IMR-90 (cell line): ENCODE results near the gene ANK3. TPM values are rescaled to one million over a fixed set of nuclear protein-coding genes. Genes with fewer than 3 reads are reported as not detected.

Experiments used
- ATAC-seq: fragments of 200-7000 bp; cut with Tn5 transposase; 2 replicates; pipeline ENCODE4 v1.9.1; 2020; ENCODE audit warnings: low read depth, mild to moderate bottlenecking, moderate library complexity
- BruUV-seq: library from RNA; stranded (reverse); fragments of 400-500 nt; replicated peaks from 2 replicates; lab custom pipeline; 2021; lab: Mats Ljungman, UMichigan
- CTCF ChIA-PET: fragments of 300-600 bp; formaldehyde crosslinking; extraction: SDS; loops from one replicate; lab custom pipeline; 2021; ENCODE audit warnings: antibody characterized with exemption; lab: Yijun Ruan, JAX
- POLR2A ChIA-PET: fragments of 300-600 bp; sonication (Branson Sonifier 250); formaldehyde crosslinking; loops from one replicate; lab custom pipeline; 2022; ENCODE audit warnings: antibody characterized with exemption; ENCODE audit not compliant: unreplicated experiment; lab: Charles Lee
- DNase-seq: peaks from one replicate; pipeline ENCODE4 v3.0.0; 2013
- H2AFZ ChIP-seq: replicated peaks from 2 replicates; pipeline ENCODE3; 2013; ENCODE audit warnings: low read length, mild to moderate bottlenecking; ENCODE audit not compliant: poor library complexity
- H2AK5ac ChIP-seq: 2 replicates; pipeline ENCODE4 v1.6.1; 2013; ENCODE audit warnings: low read depth, low read length, inconsistent platforms
- H2AK9ac ChIP-seq: replicated peaks from 2 replicates; pipeline ENCODE3; 2013; ENCODE audit warnings: mild to moderate bottlenecking, low read depth, low read length, moderate library complexity; ENCODE audit not compliant: poor library complexity
- H2BK120ac ChIP-seq: 2 replicates; pipeline ENCODE4 v1.6.1; 2013; ENCODE audit warnings: low read depth, low read length, inconsistent platforms
- H2BK15ac ChIP-seq: 3 replicates; pipeline ENCODE4 v1.6.1; 2013; ENCODE audit warnings: low read depth, low read length, inconsistent platforms
- H2BK20ac ChIP-seq: 2 replicates; pipeline ENCODE4 v1.6.1; 2013; ENCODE audit warnings: low read depth, mild to moderate bottlenecking, inconsistent platforms, low read length, moderate library complexity
- H2BK5ac ChIP-seq: 2 replicates; pipeline ENCODE4 v1.6.1; 2013; ENCODE audit warnings: mild to moderate bottlenecking, low read depth, low read length, inconsistent platforms; ENCODE audit not compliant: poor library complexity, severe bottlenecking
- H3K14ac ChIP-seq: replicated peaks from 2 replicates; pipeline ENCODE4 v1.6.1; 2013; ENCODE audit warnings: low read depth, low read length, inconsistent platforms
- H3K18ac ChIP-seq: 2 replicates; pipeline ENCODE4 v1.6.1; 2013; ENCODE audit warnings: low read depth, low read length, control low read depth
- H3K23ac ChIP-seq: 2 replicates; pipeline ENCODE4 v1.6.1; 2013; ENCODE audit warnings: low read depth, low read length, inconsistent platforms
- H3K27ac ChIP-seq: 2 replicates; pipeline ENCODE4 v1.5.1; 2013; ENCODE audit warnings: mild to moderate bottlenecking, control low read depth, low read length; ENCODE audit not compliant: insufficient read depth
- H3K27me3 ChIP-seq: 2 replicates; pipeline ENCODE4 v1.6.1; 2013; ENCODE audit warnings: low read length; ENCODE audit not compliant: control insufficient read depth, insufficient read depth
- H3K36me3 ChIP-seq: 2 replicates; pipeline ENCODE4 v1.6.1; 2013; ENCODE audit warnings: low read length, mixed read lengths; ENCODE audit not compliant: control insufficient read depth, insufficient read depth
- H3K4ac ChIP-seq: 2 replicates; pipeline ENCODE4 v1.6.1; 2013; ENCODE audit warnings: low read depth, low read length, inconsistent platforms
- H3K4me1 ChIP-seq: 2 replicates; pipeline ENCODE4 v1.6.1; 2013; ENCODE audit warnings: low read length, mixed read lengths; ENCODE audit not compliant: control insufficient read depth, insufficient read depth
- H3K4me2 ChIP-seq: 2 replicates; pipeline ENCODE4 v1.6.1; 2013; ENCODE audit warnings: low read depth, mild to moderate bottlenecking, control low read depth, low read length, moderate library complexity
- H3K4me3 ChIP-seq: 2 replicates; pipeline ENCODE4 v1.5.1; 2013; ENCODE audit warnings: low read depth, mild to moderate bottlenecking, control low read depth, low read length, moderate library complexity; ENCODE audit not compliant: insufficient read depth
- H3K56ac ChIP-seq: 2 replicates; pipeline ENCODE4 v1.6.1; 2013; ENCODE audit warnings: low read length, inconsistent platforms; ENCODE audit not compliant: insufficient read depth; ENCODE audit errors: extremely low read depth
- H3K79me1 ChIP-seq, 2 experiments: 2 replicates each; pipeline ENCODE4 v1.6.1; 2013; ENCODE audit warnings: low read length in 2 of 2, inconsistent platforms in 1 of 2, low read depth in 1 of 2
- H3K9ac ChIP-seq: 2 replicates; pipeline ENCODE4 v1.6.1; 2013; ENCODE audit warnings: low read depth, low read length, control low read depth
- H3K9me1 ChIP-seq: 2 replicates; pipeline ENCODE4 v1.6.1; 2013; ENCODE audit warnings: low read length, inconsistent platforms; ENCODE audit not compliant: insufficient read depth
- H3K9me3 ChIP-seq: 2 replicates; pipeline ENCODE4 v1.6.1; 2013; ENCODE audit warnings: low read length; ENCODE audit not compliant: control insufficient read depth, insufficient read depth
- H4K20me1 ChIP-seq: 2 replicates; pipeline ENCODE4 v1.6.1; 2013; ENCODE audit warnings: low read length, inconsistent platforms; ENCODE audit not compliant: insufficient read depth
- H4K5ac ChIP-seq: 2 replicates; pipeline ENCODE4 v1.6.1; 2013; ENCODE audit warnings: mild to moderate bottlenecking, low read depth, low read length, control low read depth
- H4K8ac ChIP-seq, 2 experiments: 2 replicates each; pipeline ENCODE4 v1.6.1; 2013; ENCODE audit warnings: low read depth in 2 of 2, low read length in 2 of 2, control low read depth in 1 of 2, inconsistent platforms in 1 of 2
- H4K91ac ChIP-seq: 2 replicates; pipeline ENCODE4 v1.6.1; 2013; ENCODE audit warnings: low read depth, low read length, inconsistent platforms; ENCODE audit not compliant: insufficient read depth
- CHD1 ChIP-seq: IDR thresholded peaks from 2 replicates; pipeline ENCODE4 v1.6.1; 2012; ENCODE audit warnings: low read depth, low read length, improper control_type of control experiment
- CTCF ChIP-seq: conservative IDR thresholded peaks from 2 replicates; pipeline ENCODE4 v1.5.1; 2012; ENCODE audit warnings: mild to moderate bottlenecking, low read depth, low read length, improper control_type of control experiment
- FOS ChIP-seq: fragments of 150-350 bp; IDR thresholded peaks from 2 replicates; pipeline ENCODE4 v1.6.1; 2016; ENCODE audit warnings: low read depth, low read length
- MXI1 ChIP-seq: IDR thresholded peaks from 2 replicates; pipeline ENCODE4 v1.6.1; 2012; ENCODE audit warnings: low read depth, mild to moderate bottlenecking, low read length, moderate library complexity, borderline replicate concordance
- NFE2L2 ChIP-seq: fragments of 150-350 bp; IDR thresholded peaks from 2 replicates; pipeline ENCODE4 v1.6.1; 2016; ENCODE audit warnings: low read depth, mild to moderate bottlenecking, low read length
- SMC3 ChIP-seq: fragments of 150-350 bp; IDR thresholded peaks from 2 replicates; pipeline ENCODE4 v1.6.1; 2016; ENCODE audit warnings: low read depth, mild to moderate bottlenecking, antibody characterized with exemption, low read length, moderate library complexity
- WGBS, 2 experiments: methylation state at CpG; one replicate each; pipeline versions ENCODE4 v1.1.5 to v1.1.7; 2013; ENCODE audit warnings: missing lambda C conversion rate in 2 of 2; ENCODE audit not compliant: insufficient read length in 1 of 2; ENCODE audit errors: extremely low coverage in 2 of 2; 5-methylcytosine and 5-hydroxymethylcytosine counted together
- dilution Hi-C: fragments of 300-500 bp; cut with HindIII; formaldehyde crosslinking; loops from one replicate; pipeline ENCODE4 v1.14.3; 2018; ENCODE audit warnings: low sequenced_read_pairs; ENCODE audit not compliant: unreplicated experiment
- in situ Hi-C: fragments of 300-500 bp; cut with MboI; formaldehyde crosslinking; loops from 3 replicates; pipeline ENCODE4 v1.14.3; 2019; ENCODE audit warnings: low sequenced_read_pairs, inconsistent platforms, mixed read lengths
- intact Hi-C: fragments of 100-400 bp; cut with micrococcal nuclease; formaldehyde crosslinking; loops from 2 replicates; pipeline ENCODE4 v1.10.0; 2022
- polyA plus RNA-seq, 3 experiments: library from polyadenylated mRNA; depleted of rRNA; stranded (reverse); fragments of >200 nt; gene quantifications; 2 replicates each; pipeline ENCODE4 v1.2.3, GENCODE V29; 2012; ENCODE audit warnings: low replicate concordance in 1 of 3
- total RNA-seq: library from RNA; depleted of rRNA; stranded (reverse); fragments of >200 nt; gene quantifications from 2 replicates; pipeline ENCODE4 v1.2.3, GENCODE V29; 2012
- TF ChIP-seq, protein P1 (sequence below): fragments of 150-350 bp; IDR thresholded peaks from 2 replicates; pipeline ENCODE4 v1.6.1; 2016; ENCODE audit warnings: low read depth, mild to moderate bottlenecking, low read length, moderate library complexity, borderline replicate concordance

ANK3 gene
- total and polyA plus RNA-seq, 2 of the 4 experiments (the other 2 are of a cell fraction) = 0.63 to 1.8 TPM

DNA sequence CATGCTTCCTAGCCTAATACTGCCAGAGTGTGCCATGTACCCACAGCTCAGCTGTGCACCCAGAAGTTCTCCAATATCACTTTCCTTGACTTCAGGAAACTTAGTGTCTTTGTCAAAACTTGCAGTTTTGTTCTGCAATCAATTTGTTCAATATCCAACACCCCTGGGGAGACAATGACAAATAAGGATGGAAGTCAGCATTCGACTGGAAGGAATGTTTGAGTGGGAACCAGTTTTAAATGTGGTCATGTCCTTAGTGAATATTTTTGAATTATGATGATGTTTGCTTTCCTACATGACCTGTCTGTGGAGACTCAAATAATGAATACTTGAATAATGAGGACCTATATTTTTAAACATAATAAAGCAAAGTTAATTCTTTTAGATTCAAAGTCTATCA is 112.0 kb downstream of the ANK3 start:
- no peak overlapping the region for H2AK9ac ChIP-seq
- in situ Hi-C loops = no loop called here
- H2BK15ac ChIP-seq = no peak overlapping the region
- WGBS, 2 experiments = no CpG with 5 or more reads among the region's 1 CpG
- no peak overlapping the region for H3K4me3 ChIP-seq
- H2AFZ ChIP-seq = no peak overlapping the region
- H2BK20ac ChIP-seq = no peak overlapping the region
- intact Hi-C loops = no loop called here
- H3K27me3 ChIP-seq = peaks cover 4% of the 10 kb centered on the region; the same call in 1 of the 2 replicates
- no peak overlapping the region for H3K4ac ChIP-seq
- DNase-seq (no peak), ATAC-seq (no peak)
- H2BK5ac ChIP-seq = no peak overlapping the region
- H3K79me1 ChIP-seq = no peaks in the 10 kb centered on the region
- no peak overlapping the region for H4K91ac ChIP-seq
- no peaks in the 10 kb centered on the region for H3K36me3 ChIP-seq
- H3K9me1 ChIP-seq = no peaks in the 10 kb centered on the region
- no peak overlapping the region for H2BK120ac ChIP-seq
- H3K56ac ChIP-seq = no peak overlapping the region
- H3K18ac ChIP-seq = no peak overlapping the region
- POLR2A ChIA-PET = no interaction called here
- no peak overlapping the region for H3K14ac ChIP-seq
- dilution Hi-C loops = no loop called here
- H4K5ac ChIP-seq = no peak overlapping the region
- no TSS peak for BruUV-seq
- TF ChIP-seq SMC3 (no peak), CHD1 (no peak), CTCF (no peak), NFE2L2 (no peak), MXI1 (no peak), FOS (no peak)
- TF ChIP-seq, protein P1, sequence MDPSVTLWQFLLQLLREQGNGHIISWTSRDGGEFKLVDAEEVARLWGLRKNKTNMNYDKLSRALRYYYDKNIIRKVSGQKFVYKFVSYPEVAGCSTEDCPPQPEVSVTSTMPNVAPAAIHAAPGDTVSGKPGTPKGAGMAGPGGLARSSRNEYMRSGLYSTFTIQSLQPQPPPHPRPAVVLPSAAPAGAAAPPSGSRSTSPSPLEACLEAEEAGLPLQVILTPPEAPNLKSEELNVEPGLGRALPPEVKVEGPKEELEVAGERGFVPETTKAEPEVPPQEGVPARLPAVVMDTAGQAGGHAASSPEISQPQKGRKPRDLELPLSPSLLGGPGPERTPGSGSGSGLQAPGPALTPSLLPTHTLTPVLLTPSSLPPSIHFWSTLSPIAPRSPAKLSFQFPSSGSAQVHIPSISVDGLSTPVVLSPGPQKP = no peak
- H3K9ac ChIP-seq = no peak overlapping the region
- no peak overlapping the region for H2AK5ac ChIP-seq
- H3K4me1 ChIP-seq = peaks cover 1% of the 10 kb centered on the region; the same call in 1 of the 2 replicates
- no peak overlapping the region for H3K23ac ChIP-seq
- CTCF ChIA-PET = no interaction called here
- H4K8ac ChIP-seq = no peak overlapping the region
- no peaks in the 10 kb centered on the region for H3K9me3 ChIP-seq
- H3K27ac ChIP-seq = no peak overlapping the region
- H3K4me2 ChIP-seq = no peak overlapping the region
- H4K20me1 ChIP-seq = no peaks in the 10 kb centered on the region
